ENCODE results near the gene LILRB3.
"Not testable (repeated sequence)": the region's sequence is repeated elsewhere in the genome, so short reads cannot be mapped to it uniquely, and the experiment has no call there.

Gene LILRB3

DNA sequence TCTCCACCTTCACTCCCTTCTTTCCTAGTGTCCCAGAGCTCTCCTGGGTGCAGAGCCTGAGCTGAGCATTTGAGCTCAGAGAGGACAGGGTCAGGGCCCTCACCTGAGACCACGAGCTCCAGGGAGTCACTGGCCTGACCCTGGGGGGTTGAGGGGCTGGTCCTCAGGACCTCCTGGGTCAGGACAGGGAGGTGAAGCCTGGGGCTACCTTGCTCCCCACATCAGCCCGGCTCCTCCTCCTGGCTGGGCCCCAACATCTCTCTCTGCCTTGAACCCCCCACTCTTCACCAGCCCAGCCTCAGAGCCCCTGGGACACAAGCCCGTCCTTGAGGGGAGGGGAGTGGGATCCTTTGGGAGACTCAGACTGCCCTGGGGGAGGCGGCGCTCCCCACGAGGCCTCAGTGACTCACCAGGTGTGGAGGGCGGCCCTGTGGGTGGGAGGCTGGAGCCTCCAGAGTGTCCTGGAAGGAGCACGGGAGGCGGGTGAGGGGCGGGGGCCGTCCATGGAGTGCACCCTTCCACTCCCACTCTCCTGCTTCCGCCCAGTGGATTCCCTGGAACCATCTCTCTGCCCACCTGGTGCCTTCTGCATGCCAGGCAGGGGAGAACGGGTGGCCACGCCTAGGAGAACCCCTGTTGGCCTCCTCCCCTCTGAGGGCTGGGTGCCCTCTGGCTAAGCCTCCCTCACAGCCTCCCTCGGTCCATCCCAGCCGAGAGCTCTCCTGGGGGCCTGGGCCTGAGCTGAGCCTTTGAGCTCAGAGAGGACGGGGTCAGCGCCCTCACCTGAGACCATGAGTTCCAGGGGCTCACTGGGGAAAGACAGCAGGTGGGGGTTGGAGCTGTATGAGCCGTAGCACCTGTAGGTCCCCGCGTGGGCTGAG, 16.9 kb upstream of the LILRB3 start:
- not testable (repeated sequence) for H3K36me3 ChIP-seq (ENCODE audit: control insufficient read depth, insufficient read depth, low read length); H3K4me3 ChIP-seq (ENCODE audit: low read length); H3K9me3 ChIP-seq (ENCODE audit: control insufficient read depth, low read length); H3K27me3 ChIP-seq (ENCODE audit: control insufficient read depth, insufficient read depth, low read length); H3K4me1 ChIP-seq (ENCODE audit: control insufficient read depth, insufficient read depth, low read length); H3K9ac ChIP-seq (ENCODE audit: low read length)

DNA sequence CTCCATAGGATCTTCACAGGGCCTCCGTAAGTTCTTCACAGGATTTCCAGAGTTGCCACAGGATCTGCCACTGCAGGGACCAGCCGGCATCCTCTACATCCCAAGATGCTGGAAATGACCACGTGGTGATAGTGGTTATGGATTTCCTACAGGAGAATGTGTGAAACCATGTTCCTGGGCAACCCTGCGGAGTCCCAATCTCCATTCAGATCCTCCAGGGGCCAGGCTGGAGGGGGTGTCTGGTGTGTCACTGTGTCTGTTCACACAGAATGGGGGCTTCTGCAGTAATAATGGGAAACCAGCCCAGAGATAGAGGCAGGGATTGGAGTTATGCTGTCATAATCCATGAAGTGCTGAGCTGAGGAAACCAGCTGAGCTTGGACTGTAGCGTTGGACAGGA, 11.1 kb upstream of the LILRB3 start:
- Histone ChIP-seq H3K36me3 (ENCODE audit: control insufficient read depth, insufficient read depth, low read length) (no peaks in the 10 kb centered on the region), H3K4me3 (ENCODE audit: low read length) (no peak overlapping the region), H3K27me3 (ENCODE audit: control insufficient read depth, insufficient read depth, low read length) (peaks cover 1% of the 10 kb centered on the region), H3K9me3 (ENCODE audit: control insufficient read depth, low read length) (no peaks in the 10 kb centered on the region), H3K4me1 (ENCODE audit: control insufficient read depth, insufficient read depth, low read length) (no peaks in the 10 kb centered on the region), H3K9ac (ENCODE audit: low read length) (no peak overlapping the region)

DNA sequence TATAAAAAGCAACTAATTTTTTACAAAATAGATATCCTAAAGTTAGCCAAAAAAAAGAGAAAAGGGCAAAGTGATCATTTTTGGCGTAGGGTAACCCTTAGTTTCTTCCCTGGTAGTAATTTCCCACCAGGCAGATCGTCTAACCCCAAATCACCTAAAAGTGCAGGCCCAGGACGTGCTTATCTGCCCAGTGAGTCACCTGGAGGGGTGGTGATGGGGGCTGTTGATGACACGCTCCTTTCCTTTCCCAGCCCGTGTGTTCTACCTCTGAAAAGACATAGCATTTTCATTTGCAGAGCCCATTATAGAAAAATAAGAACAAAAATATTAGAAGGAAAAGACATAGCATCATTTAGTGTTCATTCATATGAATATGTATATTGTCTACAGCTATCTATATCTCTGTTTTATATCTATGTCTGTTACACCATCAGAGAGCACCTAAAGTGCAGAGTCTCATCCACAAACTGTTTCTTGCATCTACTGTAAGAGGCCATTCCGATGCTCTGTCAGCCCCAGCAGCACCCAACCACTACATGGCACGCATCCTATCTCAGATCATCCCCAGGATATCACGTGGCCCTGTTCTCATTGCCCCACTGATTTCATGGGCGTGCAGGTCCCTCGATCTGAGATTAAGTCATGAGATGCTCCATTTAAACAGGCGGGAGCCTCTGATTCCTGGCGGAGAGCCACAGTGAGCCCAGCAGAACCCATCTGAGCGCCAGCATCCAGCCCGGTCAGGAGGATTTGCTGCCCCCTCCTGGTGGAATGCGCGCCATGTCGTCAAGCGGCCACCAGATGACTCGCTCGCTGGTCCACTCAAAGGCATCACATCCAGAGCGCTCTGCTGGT, 8.5 kb upstream of the LILRB3 start:
- no peak overlapping the region for H3K9ac ChIP-seq (ENCODE audit: low read length)
- H3K9me3 ChIP-seq (ENCODE audit: control insufficient read depth, low read length): no peaks in the 10 kb centered on the region
- no peaks in the 10 kb centered on the region for H3K36me3 ChIP-seq (ENCODE audit: control insufficient read depth, insufficient read depth, low read length)
- H3K4me1 ChIP-seq (ENCODE audit: control insufficient read depth, insufficient read depth, low read length): no peaks in the 10 kb centered on the region
- H3K27me3 ChIP-seq (ENCODE audit: control insufficient read depth, insufficient read depth, low read length): no peaks in the 10 kb centered on the region
- H3K4me3 ChIP-seq (ENCODE audit: low read length): no peak overlapping the region

DNA sequence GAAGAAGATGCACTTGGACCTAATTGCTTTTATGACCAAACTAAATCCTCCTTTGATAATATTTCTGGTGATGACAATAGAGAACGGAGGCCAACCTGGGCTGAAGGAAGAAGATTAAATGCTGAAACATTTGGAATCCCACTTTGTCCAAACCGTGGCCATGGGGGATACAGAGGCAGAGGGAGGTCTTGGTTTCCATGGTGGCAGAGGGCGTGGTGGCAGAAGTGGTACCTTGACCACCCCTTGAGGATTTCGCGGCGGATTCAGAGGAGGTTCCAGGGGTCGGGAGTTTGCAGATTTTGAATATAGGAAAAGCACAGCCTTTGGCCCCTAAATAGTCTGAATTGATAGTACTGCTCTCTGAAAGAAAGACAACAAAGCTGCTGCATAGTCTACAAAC, 7.2 kb upstream of the LILRB3 start:
- H3K9ac ChIP-seq (ENCODE audit: low read length): no peak overlapping the region
- H3K9me3 ChIP-seq (ENCODE audit: control insufficient read depth, low read length): no peaks in the 10 kb centered on the region
- no peaks in the 10 kb centered on the region for H3K27me3 ChIP-seq (ENCODE audit: control insufficient read depth, insufficient read depth, low read length)
- H3K36me3 ChIP-seq (ENCODE audit: control insufficient read depth, insufficient read depth, low read length): no peaks in the 10 kb centered on the region
- H3K4me1 ChIP-seq (ENCODE audit: control insufficient read depth, insufficient read depth, low read length): no peaks in the 10 kb centered on the region
- no peak overlapping the region for H3K4me3 ChIP-seq (ENCODE audit: low read length)

DNA sequence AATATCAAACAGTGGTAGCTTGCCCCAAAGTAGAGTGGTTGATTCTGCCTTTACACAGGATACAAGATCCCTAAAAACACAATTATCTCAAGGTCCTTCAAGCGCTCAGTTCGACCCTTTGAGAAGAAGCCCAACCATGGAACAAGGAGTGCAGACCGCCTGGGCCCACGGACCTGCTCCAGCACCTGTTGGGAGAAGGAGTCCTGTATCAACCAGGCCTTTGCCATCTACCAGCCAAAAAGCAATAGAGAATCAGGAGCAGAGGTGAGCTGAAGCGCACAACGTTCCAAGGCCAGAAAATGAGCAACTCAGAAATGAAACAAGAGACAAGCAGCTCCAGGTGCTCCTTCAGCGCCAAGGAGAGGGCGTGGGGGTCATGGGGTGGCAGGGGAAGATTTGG, 6.3 kb upstream of the LILRB3 start:
- Histone ChIP-seq H3K4me3 (ENCODE audit: low read length) (no peak overlapping the region), H3K9ac (ENCODE audit: low read length) (no peak overlapping the region), H3K4me1 (ENCODE audit: control insufficient read depth, insufficient read depth, low read length) (no peaks in the 10 kb centered on the region), H3K9me3 (ENCODE audit: control insufficient read depth, low read length) (no peaks in the 10 kb centered on the region), H3K27me3 (ENCODE audit: control insufficient read depth, insufficient read depth, low read length) (no peaks in the 10 kb centered on the region), H3K36me3 (ENCODE audit: control insufficient read depth, insufficient read depth, low read length) (no peaks in the 10 kb centered on the region)

DNA sequence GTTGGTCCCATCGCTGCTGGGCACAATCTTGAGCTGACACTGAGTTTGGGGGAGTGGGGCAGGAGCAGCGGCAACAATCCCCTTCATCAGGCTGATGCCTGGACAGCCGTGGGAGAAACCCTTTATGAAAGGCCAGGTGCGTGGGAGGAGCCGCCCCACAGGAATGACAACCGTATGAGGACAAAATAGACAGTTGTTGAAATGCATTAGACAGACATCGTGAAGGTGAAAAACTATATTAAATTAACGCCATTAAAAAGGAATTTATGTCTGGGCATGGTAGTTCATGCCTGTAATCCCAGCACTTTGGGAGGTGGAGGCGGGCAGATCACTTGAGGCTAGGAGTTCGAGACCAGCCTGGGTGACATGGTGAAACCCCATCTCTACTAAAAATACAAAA, 1.8 kb upstream of the LILRB3 start:
- H3K9ac ChIP-seq (ENCODE audit: low read length); H3K9me3 ChIP-seq (ENCODE audit: control insufficient read depth, low read length); H3K27me3 ChIP-seq (ENCODE audit: control insufficient read depth, insufficient read depth, low read length); H3K4me3 ChIP-seq (ENCODE audit: low read length); H3K4me1 ChIP-seq (ENCODE audit: control insufficient read depth, insufficient read depth, low read length); H3K36me3 ChIP-seq (ENCODE audit: control insufficient read depth, insufficient read depth, low read length): not testable (repeated sequence)

DNA sequence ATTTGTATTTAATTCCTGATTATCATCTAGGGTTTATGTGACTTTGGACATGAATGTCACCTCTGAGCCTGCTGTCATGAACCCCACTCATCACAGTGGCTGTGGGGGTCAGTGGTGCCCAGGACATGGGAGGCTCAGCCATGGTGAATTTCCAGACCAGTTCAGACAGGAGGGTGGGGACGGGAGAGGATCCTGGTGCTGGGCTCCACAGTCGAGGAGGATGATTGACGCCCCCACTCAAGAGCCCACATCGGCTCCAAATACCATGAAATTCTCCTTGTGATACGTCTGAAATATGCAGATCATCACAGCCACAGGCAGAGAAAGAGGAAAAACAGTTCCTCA, 1.1 kb upstream of the LILRB3 start:
- H3K9me3 ChIP-seq (ENCODE audit: control insufficient read depth, low read length); H3K27me3 ChIP-seq (ENCODE audit: control insufficient read depth, insufficient read depth, low read length); H3K4me3 ChIP-seq (ENCODE audit: low read length); H3K9ac ChIP-seq (ENCODE audit: low read length); H3K36me3 ChIP-seq (ENCODE audit: control insufficient read depth, insufficient read depth, low read length); H3K4me1 ChIP-seq (ENCODE audit: control insufficient read depth, insufficient read depth, low read length): not testable (repeated sequence)

DNA sequence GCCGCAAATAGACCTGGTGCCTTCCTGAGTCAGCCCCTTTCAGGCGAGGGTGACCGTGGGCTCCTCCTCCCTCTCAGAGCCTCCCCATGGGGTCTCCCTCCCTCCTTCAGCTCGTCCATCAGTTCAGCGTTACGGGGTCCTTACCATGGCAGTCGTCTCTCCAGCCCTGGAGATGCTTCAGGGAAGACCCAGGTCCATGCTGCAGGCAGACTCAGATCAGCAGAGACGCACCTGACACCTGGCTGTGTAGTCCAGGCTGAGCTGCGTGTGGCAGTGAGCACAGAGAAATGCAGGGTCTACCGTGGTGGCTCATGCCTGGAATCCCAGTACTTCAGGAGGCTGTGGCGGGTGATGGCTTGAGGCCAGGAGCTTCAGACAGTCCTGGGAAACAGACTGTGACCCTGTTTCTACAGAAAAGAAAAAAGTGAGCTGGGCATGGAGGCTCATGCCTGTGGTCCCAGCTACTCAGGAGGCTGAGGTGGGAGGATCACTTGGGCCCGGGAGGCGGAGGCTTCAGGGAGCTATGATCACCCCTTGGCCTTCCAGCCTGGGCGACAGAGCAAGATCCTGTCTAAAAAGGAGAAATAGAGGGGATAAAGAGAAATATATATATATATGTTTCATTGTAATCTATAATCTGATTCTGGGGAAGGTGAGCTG, 600 bp upstream of the LILRB3 start:
- not testable (repeated sequence) for H3K4me1 ChIP-seq (ENCODE audit: control insufficient read depth, insufficient read depth, low read length); H3K4me3 ChIP-seq (ENCODE audit: low read length); H3K27me3 ChIP-seq (ENCODE audit: control insufficient read depth, insufficient read depth, low read length); H3K9ac ChIP-seq (ENCODE audit: low read length); H3K9me3 ChIP-seq (ENCODE audit: control insufficient read depth, low read length); H3K36me3 ChIP-seq (ENCODE audit: control insufficient read depth, insufficient read depth, low read length)

DNA sequence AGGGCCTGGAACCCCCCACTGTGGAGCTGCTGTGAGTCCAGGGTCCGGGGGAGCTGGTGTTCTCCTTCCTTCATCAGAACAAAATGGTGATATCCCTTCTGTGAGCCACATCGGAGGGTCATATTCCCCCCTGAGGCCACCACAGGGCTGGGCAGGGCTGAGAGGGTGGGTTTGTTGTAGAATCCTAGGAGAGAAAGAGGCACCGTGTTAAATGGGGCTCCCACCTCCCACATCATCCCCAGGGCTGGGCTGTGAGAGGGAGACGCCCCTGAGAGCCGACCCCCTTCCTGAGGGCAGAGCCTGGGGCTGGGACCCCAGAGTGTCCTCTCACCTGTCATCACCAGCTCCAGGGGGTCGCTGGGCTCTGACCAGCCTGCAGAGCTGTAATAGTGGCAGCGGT, 860 bp downstream of the LILRB3 start:
- H3K9ac ChIP-seq (ENCODE audit: low read length); H3K9me3 ChIP-seq (ENCODE audit: control insufficient read depth, low read length); H3K36me3 ChIP-seq (ENCODE audit: control insufficient read depth, insufficient read depth, low read length); H3K4me3 ChIP-seq (ENCODE audit: low read length); H3K27me3 ChIP-seq (ENCODE audit: control insufficient read depth, insufficient read depth, low read length); H3K4me1 ChIP-seq (ENCODE audit: control insufficient read depth, insufficient read depth, low read length): not testable (repeated sequence)

DNA sequence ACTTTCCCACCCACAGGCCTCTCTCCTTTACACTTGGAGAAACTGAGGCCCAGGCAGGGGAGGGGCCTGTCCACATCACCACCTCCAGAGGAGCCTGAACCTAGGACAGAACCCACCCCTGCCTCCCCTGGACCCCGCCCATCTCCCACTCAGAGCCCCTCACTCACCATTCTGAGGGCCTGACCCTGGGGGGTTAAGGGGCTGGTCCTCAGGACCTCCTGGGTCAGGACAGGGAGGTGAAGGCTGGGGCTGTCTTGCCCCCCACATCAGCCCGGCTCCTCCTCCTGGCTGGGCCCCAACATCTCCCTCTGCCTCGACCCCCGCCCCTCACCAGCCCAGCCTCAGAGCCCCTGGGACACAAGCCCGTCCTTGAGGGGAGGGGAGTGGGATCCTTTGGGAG, 3.1 kb downstream of the LILRB3 start:
- H3K4me3 ChIP-seq (ENCODE audit: low read length); H3K4me1 ChIP-seq (ENCODE audit: control insufficient read depth, insufficient read depth, low read length); H3K9ac ChIP-seq (ENCODE audit: low read length); H3K27me3 ChIP-seq (ENCODE audit: control insufficient read depth, insufficient read depth, low read length); H3K9me3 ChIP-seq (ENCODE audit: control insufficient read depth, low read length); H3K36me3 ChIP-seq (ENCODE audit: control insufficient read depth, insufficient read depth, low read length): not testable (repeated sequence)

DNA sequence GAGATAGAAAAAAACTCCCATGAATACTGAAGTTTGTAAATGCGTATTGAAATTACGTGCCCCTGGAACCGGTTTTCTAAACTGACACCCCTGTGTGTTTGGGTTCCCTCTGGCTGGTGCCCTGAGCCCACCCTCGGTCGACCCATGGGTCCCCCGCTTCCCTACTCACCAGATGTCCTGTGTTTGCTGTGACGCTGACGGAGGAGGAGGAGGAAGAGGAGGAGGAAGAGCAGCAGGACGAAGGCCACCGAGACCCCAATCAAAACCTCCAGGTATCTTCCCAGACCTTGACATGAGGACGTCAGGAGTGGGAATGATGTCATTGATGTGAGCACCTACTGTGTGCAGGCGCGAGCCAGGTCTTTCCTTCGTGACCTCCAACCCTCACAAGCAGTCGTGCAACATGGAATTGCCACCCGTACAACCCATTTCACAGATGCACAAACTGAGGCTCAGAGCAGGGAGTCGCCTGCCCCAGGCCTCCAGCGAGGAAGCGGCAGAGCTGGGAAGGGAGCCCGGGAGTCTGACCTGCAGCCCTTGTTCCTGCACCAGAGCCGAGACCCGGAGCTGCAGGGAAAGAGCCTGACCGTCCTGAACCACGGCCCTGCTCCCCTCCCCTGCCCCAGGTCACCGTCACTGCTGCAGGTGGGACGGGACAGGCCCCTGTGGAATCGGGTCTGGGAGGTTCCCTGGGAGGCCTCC, 3.7 kb downstream of the LILRB3 start:
- H3K4me3 ChIP-seq (ENCODE audit: low read length): no peak overlapping the region

DNA sequence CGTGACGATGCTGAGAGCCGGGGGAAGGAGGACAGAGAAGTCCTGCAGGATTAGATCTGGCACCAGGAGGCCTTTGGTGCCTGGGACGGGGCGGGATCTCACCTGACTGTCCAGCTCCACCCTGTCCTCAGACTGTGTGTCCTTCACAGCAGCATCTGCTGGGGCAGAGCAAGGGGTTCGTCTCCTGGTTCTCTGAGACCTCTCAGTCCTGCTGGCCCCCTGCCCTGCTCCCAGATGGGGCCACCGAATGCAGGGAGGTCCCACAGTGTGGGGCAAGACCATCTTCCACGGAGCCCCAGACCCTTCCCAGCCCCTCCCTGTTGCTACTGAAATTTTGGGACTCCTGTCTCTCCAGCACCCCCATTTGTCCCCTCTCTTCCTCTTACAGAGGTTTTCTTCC, 4.5 kb downstream of the LILRB3 start:
- peaks cover 5% of the 10 kb centered on the region for H3K27me3 ChIP-seq (ENCODE audit: control insufficient read depth, insufficient read depth, low read length)

More for the DNA sequence above, 3.7 kb downstream of the LILRB3 start:
- Histone ChIP-seq H3K9me3 (ENCODE audit: control insufficient read depth, low read length) (no peaks in the 10 kb centered on the region), H3K4me1 (ENCODE audit: control insufficient read depth, insufficient read depth, low read length) (no peaks in the 10 kb centered on the region), H3K27me3 (ENCODE audit: control insufficient read depth, insufficient read depth, low read length) (peaks cover 5% of the 10 kb centered on the region), H3K9ac (ENCODE audit: low read length) (no peak overlapping the region), H3K36me3 (ENCODE audit: control insufficient read depth, insufficient read depth, low read length) (no peaks in the 10 kb centered on the region)

More for the DNA sequence above, 4.5 kb downstream of the LILRB3 start:
- no peak overlapping the region for H3K9ac ChIP-seq (ENCODE audit: low read length)
- H3K4me3 ChIP-seq (ENCODE audit: low read length): no peak overlapping the region
- no peaks in the 10 kb centered on the region for H3K9me3 ChIP-seq (ENCODE audit: control insufficient read depth, low read length)
- no peaks in the 10 kb centered on the region for H3K4me1 ChIP-seq (ENCODE audit: control insufficient read depth, insufficient read depth, low read length)
- H3K36me3 ChIP-seq (ENCODE audit: control insufficient read depth, insufficient read depth, low read length): no peaks in the 10 kb centered on the region
